Heart left ventricle (tissue), 16 donors: ENCODE measurements around the gene PTRH2. TPM values are rescaled to one million over a fixed set of nuclear protein-coding genes. Genes with fewer than 3 reads are reported as not detected.

Source experiments
- ATAC-seq, 4 donors: fragments of 200-7000 bp; cut with Tn5 transposase; one replicate each; pipeline ENCODE4 v1.9.1; 2020 to 2022; ENCODE audit warnings: moderate library complexity in 4 of 4, mild to moderate bottlenecking in 3 of 4, moderate number of reproducible peaks in 1 of 4
- DNase-seq, 5 donors: peaks; one replicate each; pipeline ENCODE4 v3.0.0-alpha.2; 2020
- H3K27ac ChIP-seq, 12 donors: fragments of 200-600 bp; sonication (generic) in 4 of 12; one replicate each; pipeline versions ENCODE4 v1.5.0 to v1.8.0; 2016 to 2022; ENCODE audit warnings: mild to moderate bottlenecking in 2 of 12
- H3K27me3 ChIP-seq, 9 donors: fragments of 200-600 bp; sonication (generic) in 2 of 9; one replicate each; pipeline versions ENCODE4 v1.5.1 to v1.8.0; 2016 to 2022; ENCODE audit warnings: mild to moderate bottlenecking in 3 of 9
- H3K36me3 ChIP-seq, 9 donors: fragments of 200-600 bp; sonication (generic) in 2 of 9; one replicate each; pipeline versions ENCODE4 v1.5.0 to v1.8.0; 2018 to 2022; ENCODE audit warnings: mild to moderate bottlenecking in 2 of 9
- H3K4me1 ChIP-seq, 12 donors: fragments of 200-600 bp; sonication (generic) in 4 of 12; one replicate each; pipeline versions ENCODE4 v1.5.0 to v1.8.0; 2016 to 2022; ENCODE audit warnings: mild to moderate bottlenecking in 3 of 12
- H3K4me3 ChIP-seq, 12 donors: fragments of 200-600 bp; sonication (generic) in 4 of 12; one replicate each; pipeline versions ENCODE4 v1.5.0 to v1.8.0; 2017 to 2022; ENCODE audit warnings: mild to moderate bottlenecking in 9 of 12, moderate library complexity in 4 of 12
- H3K9me3 ChIP-seq, 12 donors: fragments of 200-600 bp; sonication (generic) in 4 of 12; one replicate each; pipeline versions ENCODE4 v1.5.0 to v1.8.0; 2016 to 2022; ENCODE audit warnings: mild to moderate bottlenecking in 1 of 12
- CTCF ChIP-seq, 12 donors: fragments of 200-600 bp; sonication (generic) in 4 of 12; IDR thresholded peaks; one replicate each; pipeline versions ENCODE4 v1.5.0 to v1.8.0; 2018 to 2022; ENCODE audit warnings: antibody characterized with exemption in 12 of 12, mild to moderate bottlenecking in 5 of 12
- POLR2A ChIP-seq, 2 donors: fragments of 450-650 bp; IDR thresholded peaks; one replicate each; pipeline ENCODE4 v1.6.1; 2017; ENCODE audit warnings: antibody characterized with exemption in 2 of 2, mild to moderate bottlenecking in 2 of 2, moderate library complexity in 2 of 2
- WGBS, 4 donors: extraction: QIAGEN DNeasy Blood & Tissue Kit in 2 of 4; methylation state at CpG; one replicate each; pipeline versions ENCODE4 v1.1.5 to v1.1.7; 2013 to 2018; 5-methylcytosine and 5-hydroxymethylcytosine counted together
- intact Hi-C, 10 donors: fragments of 100-400 bp; cut with DNase I; formaldehyde crosslinking; loops; one replicate each; pipeline versions ENCODE4 v1.11.1 to v1.14.2; 2022
- polyA plus RNA-seq, 2 donors: library from polyadenylated mRNA; stranded (reverse); fragments of 200-250 nt; gene quantifications; one replicate each; pipeline ENCODE4 v1.2.3, GENCODE V29; 2013
- total RNA-seq, 9 donors: library from RNA; depleted of rRNA in 2 of 9; stranded (reverse); fragments of >200 nt in 2 of 9; fragmentation: NEBNext Ultra II Directional in 3 of 9; extraction: Animal tissue kit (Norgen Biotek cat#: 25700) in 3 of 9; gene quantifications; one replicate each; pipeline versions ENCODE4 v1.1.0 to v1.2.4, GENCODE V29; 2016 to 2023
- donor health status: ischemic (EF 13 %, LVEDD 7.1; RV severe dilation, severe dysfunction).
- donor health status: healthy with polysubstance abuse.
- donor health status: DM: no; HTN: yes; CAD: no.
- donor health status: DM: no; HTN: no; CAD: no.
- donor health status: ischemic (EF 25% LVEDD 6.9; RV normal size, moderate dysfunction).
- donor health status: ischemic (EF 25% LVEDD 5.7; RV mildly dilated, moderate dysfunction).
- donor health status: healthy.
- donor health status: DM: yes; HTN: yes; CAD: no.
- donor health status: ischemic (EF 35%, LVEDD 5.7; RV mildly dilated, moderate dysfunction).
- donor health status: nonischemic (EF 11% LVEDD 7.7; RV severe dilation, severe dysfunction).
- donor health status: DM: yes; HTN: yes; CAD: no.
- donor health status: PGD.
- donor health status: ischemic (EF 29% LVEDD 5.4; RV normal size, mild dysfunction).
- donor health status: nonischemic (EF 23%, LVEDD 6.1; RV moderate dilation, normal function).

PTRH2 gene
- total and polyA plus RNA-seq, 11 donors = 6.7 to 25.2 (median 9.4) TPM

GRCh38 chr17:59722623-59723022, 15.4 kb upstream of the PTRH2 start:
- WGBS, 4 donors = 90 to 95% (median 94%) methylated on average over 4 of the region's 4 CpGs
- DNase-seq (no peak), ATAC-seq (no peak)
- no peak for TF ChIP-seq CTCF (IDR thresholded peaks at IDR 0.05)
- TF ChIP-seq POLR2A (IDR thresholded peaks at IDR 0.05) = no peak
- Histone ChIP-seq H3K4me1 (peaks cover 0 to 62% (median 4%) of the 10 kb centered on the region in 12 donors), H3K9me3 (no peaks in the 10 kb centered on the region), H3K27me3 (no peaks in the 10 kb centered on the region), H3K36me3 (no peaks in the 10 kb centered on the region), H3K27ac (no peak overlapping the region), H3K4me3 (no peak overlapping the region)
- intact Hi-C loops = no loop called here

- no peak overlapping the region for H3K4me3 ChIP-seq
- intact Hi-C loops = no loop called here
- no peak for ATAC-seq
- H3K36me3 ChIP-seq = no peaks in the 10 kb centered on the region
- no peaks in the 10 kb centered on the region for H3K9me3 ChIP-seq
- TF ChIP-seq CTCF (IDR thresholded peaks at IDR 0.05) (no peak), POLR2A (IDR thresholded peaks at IDR 0.05) (no peak)
- no peak overlapping the region for H3K27ac ChIP-seq
- H3K27me3 ChIP-seq = no peaks in the 10 kb centered on the region
- no peak for DNase-seq
- H3K4me1 ChIP-seq = peaks cover 0 to 45% (median 3%) of the 10 kb centered on the region in 12 donors
Observed at GRCh38 chr17:59719526-59719925, 12.3 kb upstream of the PTRH2 start.

- Histone ChIP-seq H3K9me3 (no peaks in the 10 kb centered on the region), H3K4me3 (no peak overlapping the region), H3K36me3 (no peaks in the 10 kb centered on the region), H3K4me1 (peaks cover 0 to 36% (median 4%) of the 10 kb centered on the region in 12 donors), H3K27ac (peak overlapping the region in 10 of 12 donors; percentile 19 to 74 (median 46)), H3K27me3 (no peaks in the 10 kb centered on the region)
- ATAC-seq (peak in 2 of 4 donors; percentile 44 to 55), DNase-seq (no peak)
- intact Hi-C loops = no loop called here
- WGBS, 4 donors = 55 to 68% (median 62%) methylated on average over 2 of the region's 2 CpGs
- TF ChIP-seq CTCF (IDR thresholded peaks at IDR 0.05) (no peak), POLR2A (IDR thresholded peaks at IDR 0.05) (no peak)
Observed at GRCh38 chr17:59716427-59716826, 9.2 kb upstream of the PTRH2 start.

- Histone ChIP-seq H3K27me3 (no peaks in the 10 kb centered on the region), H3K4me1 (peaks cover 0 to 44% (median 5%) of the 10 kb centered on the region in 12 donors), H3K4me3 (no peak overlapping the region), H3K9me3 (no peaks in the 10 kb centered on the region), H3K36me3 (no peaks in the 10 kb centered on the region), H3K27ac (no peak overlapping the region)
- TF ChIP-seq POLR2A (IDR thresholded peaks at IDR 0.05) (no peak), CTCF (IDR thresholded peaks at IDR 0.05) (no peak)
- 92 to 98% (median 94%) methylated on average over 2 of the region's 2 CpGs for WGBS, 4 donors
- intact Hi-C loops = no loop called here
- no peak for ATAC-seq
- DNase-seq = no peak
Observed at GRCh38 chr17:59714255-59714654, 7.0 kb upstream of the PTRH2 start.
